WTC11 (cell line): ENCODE data around the gene USP7. TPM values are rescaled to one million over a fixed set of nuclear protein-coding genes. Genes with fewer than 3 reads are reported as not detected.

ENCODE experiments used
- ATAC-seq: fragments of 200-7000 bp; cut with Tn5 transposase; 2 replicates; pipeline ENCODE4 v1.10.0; 2021; ENCODE audit warnings: mild to moderate bottlenecking, moderate library complexity
- CTCF ChIA-PET: fragments of 300-600 bp; sonication (Branson Sonifier 250); formaldehyde crosslinking; loops from one replicate; lab custom pipeline; 2021; ENCODE audit warnings: antibody characterized with exemption; lab: Charles Lee
- POLR2A ChIA-PET: fragments of 350-600 bp; sonication (Branson Sonifier 250); formaldehyde crosslinking; loops from one replicate; lab custom pipeline; 2021; ENCODE audit warnings: antibody characterized with exemption; lab: Charles Lee
- DNase-seq: peaks from one replicate; pipeline ENCODE4 v3.0.0; 2021; ENCODE audit warnings: low spot score
- H3K27ac Mint-ChIP-seq: 2 replicates; pipeline ENCODE4 v1.8.0; 2021; ENCODE audit warnings: mixed read lengths
- H3K27me3 Mint-ChIP-seq: 2 replicates; pipeline ENCODE4 v1.8.0; 2021; ENCODE audit warnings: low read depth, mild to moderate bottlenecking, moderate library complexity, mixed read lengths
- H3K36me3 Mint-ChIP-seq: 2 replicates; pipeline ENCODE4 v1.8.0; 2021; ENCODE audit warnings: mixed read lengths
- H3K4me1 Mint-ChIP-seq: 2 replicates; pipeline ENCODE4 v1.8.0; 2022; ENCODE audit warnings: mixed read lengths
- H3K4me3 Mint-ChIP-seq: 2 replicates; pipeline ENCODE4 v1.8.0; 2021; ENCODE audit warnings: mild to moderate bottlenecking, moderate library complexity, mixed read lengths
- H3K9me3 Mint-ChIP-seq: 2 replicates; pipeline ENCODE4 v1.8.0; 2021; ENCODE audit warnings: mixed read lengths
- FOXK1 ChIP-seq: sonication (generic); formaldehyde crosslinking; IDR thresholded peaks from 2 replicates; pipeline ENCODE4 v1.8.0; 2022; ENCODE audit warnings: mild to moderate bottlenecking, moderate library complexity, missing genetic modification reagents
- JUN ChIP-seq: sonication (generic); formaldehyde crosslinking; IDR thresholded peaks from 2 replicates; pipeline ENCODE4 v1.8.0; 2023; ENCODE audit warnings: mild to moderate bottlenecking, missing genetic modification reagents
- KAT7 ChIP-seq: sonication (generic); formaldehyde crosslinking; IDR thresholded peaks from 2 replicates; pipeline ENCODE4 v1.8.1; 2023; ENCODE audit warnings: missing genetic modification reagents, mild to moderate bottlenecking, borderline replicate concordance
- MXD4 ChIP-seq: fragments of 250-450 bp; sonication (Bioruptor Pico); IDR thresholded peaks from 2 replicates; pipeline ENCODE4 v1.8.0; 2021; ENCODE audit warnings: mild to moderate bottlenecking, moderate library complexity, borderline replicate concordance
- SP1 ChIP-seq: sonication (generic); formaldehyde crosslinking; conservative IDR thresholded peaks from 2 replicates; pipeline ENCODE4 v1.8.1; 2022; ENCODE audit warnings: missing genetic modification reagents
- TCF7 ChIP-seq: sonication (generic); formaldehyde crosslinking; IDR thresholded peaks from 2 replicates; pipeline ENCODE4 v1.8.0; 2022; ENCODE audit warnings: mild to moderate bottlenecking, low read depth, missing genetic modification reagents, moderate library complexity
- ZNF138 ChIP-seq: sonication (generic); formaldehyde crosslinking; conservative IDR thresholded peaks from 2 replicates; pipeline ENCODE4 v1.8.1; 2022; ENCODE audit warnings: mild to moderate bottlenecking, moderate library complexity, missing genetic modification reagents
- ZNF263 ChIP-seq: sonication (generic); formaldehyde crosslinking; IDR thresholded peaks from 2 replicates; pipeline ENCODE4 v1.8.1; 2022; ENCODE audit warnings: low read depth, mild to moderate bottlenecking, moderate library complexity, missing genetic modification reagents
- total RNA-seq: library from RNA; stranded (reverse); gene quantifications from 3 replicates; pipeline ENCODE4 v1.2.3, GENCODE V29; 2021
- TF ChIP-seq, protein P1 (sequence below): sonication (generic); formaldehyde crosslinking; IDR thresholded peaks from 2 replicates; pipeline ENCODE4 v1.8.0; 2023; ENCODE audit warnings: mild to moderate bottlenecking, missing genetic modification reagents
- TF ChIP-seq, protein P2 (sequence below): fragments of 250-450 bp; sonication (Bioruptor Pico); conservative IDR thresholded peaks from 2 replicates; pipeline ENCODE4 v1.9.0; 2021; ENCODE audit warnings: mild to moderate bottlenecking
- TF ChIP-seq, protein P3 (sequence below): sonication (generic); formaldehyde crosslinking; IDR thresholded peaks from 2 replicates; pipeline ENCODE4 v1.8.0; 2023; ENCODE audit warnings: missing genetic modification reagents
- TF ChIP-seq, protein P4 (sequence below): sonication (generic); formaldehyde crosslinking; IDR thresholded peaks from 2 replicates; pipeline ENCODE4 v1.8.1; 2022; ENCODE audit warnings: mild to moderate bottlenecking, moderate library complexity, missing genetic modification reagents
- TF ChIP-seq, protein P5 (sequence below): sonication (generic); formaldehyde crosslinking; IDR thresholded peaks from 2 replicates; pipeline ENCODE4 v1.8.0; 2022; ENCODE audit warnings: mild to moderate bottlenecking, missing genetic modification reagents
- TF ChIP-seq, protein P6 (sequence below): sonication (generic); formaldehyde crosslinking; IDR thresholded peaks from 2 replicates; pipeline ENCODE4 v1.8.0; 2022; ENCODE audit warnings: mild to moderate bottlenecking, missing genetic modification reagents
- TF ChIP-seq, protein P7 (sequence below): sonication (generic); formaldehyde crosslinking; IDR thresholded peaks from 2 replicates; pipeline ENCODE4 v1.8.1; 2023; ENCODE audit warnings: mild to moderate bottlenecking, missing genetic modification reagents, borderline replicate concordance

The USP7 gene
- total RNA-seq, 1 experiment from 2014 or later: 211 TPM

DNA sequence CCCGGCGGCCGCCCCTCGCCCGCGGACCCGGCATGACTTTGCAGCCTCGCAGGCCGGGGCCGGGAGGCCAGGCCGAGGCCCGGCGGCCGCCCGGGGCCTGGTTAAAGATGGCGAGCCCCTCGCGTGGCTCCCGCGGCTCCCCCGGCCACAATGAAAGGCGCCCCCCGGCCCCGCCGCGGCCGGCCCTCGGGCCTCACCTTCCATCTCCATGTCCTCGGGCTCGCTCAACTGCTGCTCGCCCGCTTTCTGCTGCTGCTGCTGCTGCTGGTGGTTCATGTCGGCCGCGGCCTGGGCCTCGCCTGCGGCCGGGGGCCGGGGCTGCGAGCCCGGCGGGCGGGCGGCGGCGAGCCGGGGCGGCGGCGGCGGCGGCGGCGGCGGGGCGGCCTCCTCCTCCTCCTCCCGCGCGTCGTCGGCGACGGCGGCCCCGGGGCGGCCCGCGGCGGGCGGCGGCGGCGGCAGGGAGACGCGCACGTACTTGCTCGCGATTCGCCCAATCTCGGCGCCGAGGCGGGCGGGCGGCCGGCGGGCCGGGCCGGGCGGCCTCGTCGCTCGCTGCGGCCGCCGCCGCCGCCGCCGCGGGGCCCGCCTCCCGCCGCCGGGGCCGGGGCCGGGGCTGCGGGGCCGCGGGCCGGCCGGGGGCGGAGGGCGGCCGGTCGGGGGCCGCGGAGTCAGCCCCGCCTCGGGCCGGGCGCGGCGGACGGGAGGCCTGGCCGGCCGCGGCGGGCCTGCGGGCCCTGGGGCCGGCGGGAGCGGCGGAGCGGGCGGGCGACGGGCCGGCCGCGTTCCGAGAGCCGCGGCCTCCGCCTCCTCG lies 491 bp downstream of the USP7 start (continued):
- TF ChIP-seq, protein P1, sequence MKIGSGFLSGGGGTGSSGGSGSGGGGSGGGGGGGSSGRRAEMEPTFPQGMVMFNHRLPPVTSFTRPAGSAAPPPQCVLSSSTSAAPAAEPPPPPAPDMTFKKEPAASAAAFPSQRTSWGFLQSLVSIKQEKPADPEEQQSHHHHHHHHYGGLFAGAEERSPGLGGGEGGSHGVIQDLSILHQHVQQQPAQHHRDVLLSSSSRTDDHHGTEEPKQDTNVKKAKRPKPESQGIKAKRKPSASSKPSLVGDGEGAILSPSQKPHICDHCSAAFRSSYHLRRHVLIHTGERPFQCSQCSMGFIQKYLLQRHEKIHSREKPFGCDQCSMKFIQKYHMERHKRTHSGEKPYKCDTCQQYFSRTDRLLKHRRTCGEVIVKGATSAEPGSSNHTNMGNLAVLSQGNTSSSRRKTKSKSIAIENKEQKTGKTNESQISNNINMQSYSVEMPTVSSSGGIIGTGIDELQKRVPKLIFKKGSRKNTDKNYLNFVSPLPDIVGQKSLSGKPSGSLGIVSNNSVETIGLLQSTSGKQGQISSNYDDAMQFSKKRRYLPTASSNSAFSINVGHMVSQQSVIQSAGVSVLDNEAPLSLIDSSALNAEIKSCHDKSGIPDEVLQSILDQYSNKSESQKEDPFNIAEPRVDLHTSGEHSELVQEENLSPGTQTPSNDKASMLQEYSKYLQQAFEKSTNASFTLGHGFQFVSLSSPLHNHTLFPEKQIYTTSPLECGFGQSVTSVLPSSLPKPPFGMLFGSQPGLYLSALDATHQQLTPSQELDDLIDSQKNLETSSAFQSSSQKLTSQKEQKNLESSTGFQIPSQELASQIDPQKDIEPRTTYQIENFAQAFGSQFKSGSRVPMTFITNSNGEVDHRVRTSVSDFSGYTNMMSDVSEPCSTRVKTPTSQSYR: no peak
- TF ChIP-seq TCF7 (CRISPR knock-in tag) (no peak), MXD4 (CRISPR knock-in tag) (no peak), ZNF138 (CRISPR knock-in tag) (no peak), ZNF263 (CRISPR knock-in tag) (no peak), FOXK1 (no peak)
- TF ChIP-seq, protein P2, sequence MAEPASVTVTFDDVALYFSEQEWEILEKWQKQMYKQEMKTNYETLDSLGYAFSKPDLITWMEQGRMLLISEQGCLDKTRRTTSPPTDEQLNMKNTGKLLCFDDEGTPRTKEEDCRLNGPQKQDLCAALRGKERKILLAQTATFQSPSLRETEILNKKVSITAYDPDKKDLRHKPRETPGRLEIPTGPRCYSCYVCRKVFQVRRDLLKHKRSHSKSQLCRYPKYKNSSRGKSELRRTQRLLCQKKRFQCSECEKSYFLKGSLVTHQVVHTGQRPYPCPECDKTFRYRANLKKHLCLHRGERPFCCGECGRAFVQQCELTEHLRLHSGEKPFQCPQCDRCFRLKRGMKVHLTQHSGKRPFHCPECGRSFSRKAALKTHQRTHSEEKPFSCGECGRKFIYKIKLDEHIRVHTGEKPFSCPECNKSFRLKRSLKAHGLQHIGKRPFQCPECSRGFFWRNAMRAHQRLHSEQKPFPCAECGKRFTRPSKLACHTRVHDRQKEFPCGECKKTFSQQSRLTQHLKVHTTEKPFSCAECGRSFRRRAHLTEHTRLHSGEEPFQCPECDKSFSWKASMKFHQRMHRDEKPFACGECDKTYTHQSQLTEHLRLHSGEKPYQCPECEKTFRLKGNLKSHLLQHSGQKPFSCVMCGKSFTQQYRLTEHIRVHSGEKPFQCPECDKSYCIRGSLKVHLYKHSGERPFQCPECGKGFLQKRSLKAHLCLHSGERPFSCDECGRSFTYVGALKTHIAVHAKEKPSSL (CRISPR knock-in tag): no peak
- TF ChIP-seq, protein P3, sequence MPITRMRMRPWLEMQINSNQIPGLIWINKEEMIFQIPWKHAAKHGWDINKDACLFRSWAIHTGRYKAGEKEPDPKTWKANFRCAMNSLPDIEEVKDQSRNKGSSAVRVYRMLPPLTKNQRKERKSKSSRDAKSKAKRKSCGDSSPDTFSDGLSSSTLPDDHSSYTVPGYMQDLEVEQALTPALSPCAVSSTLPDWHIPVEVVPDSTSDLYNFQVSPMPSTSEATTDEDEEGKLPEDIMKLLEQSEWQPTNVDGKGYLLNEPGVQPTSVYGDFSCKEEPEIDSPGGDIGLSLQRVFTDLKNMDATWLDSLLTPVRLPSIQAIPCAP (CRISPR knock-in tag): no peak
- TF ChIP-seq, protein P4, sequence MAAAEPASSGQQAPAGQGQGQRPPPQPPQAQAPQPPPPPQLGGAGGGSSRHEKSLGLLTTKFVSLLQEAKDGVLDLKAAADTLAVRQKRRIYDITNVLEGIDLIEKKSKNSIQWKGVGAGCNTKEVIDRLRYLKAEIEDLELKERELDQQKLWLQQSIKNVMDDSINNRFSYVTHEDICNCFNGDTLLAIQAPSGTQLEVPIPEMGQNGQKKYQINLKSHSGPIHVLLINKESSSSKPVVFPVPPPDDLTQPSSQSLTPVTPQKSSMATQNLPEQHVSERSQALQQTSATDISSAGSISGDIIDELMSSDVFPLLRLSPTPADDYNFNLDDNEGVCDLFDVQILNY (CRISPR knock-in tag): no peak
- TF ChIP-seq, protein P5, sequence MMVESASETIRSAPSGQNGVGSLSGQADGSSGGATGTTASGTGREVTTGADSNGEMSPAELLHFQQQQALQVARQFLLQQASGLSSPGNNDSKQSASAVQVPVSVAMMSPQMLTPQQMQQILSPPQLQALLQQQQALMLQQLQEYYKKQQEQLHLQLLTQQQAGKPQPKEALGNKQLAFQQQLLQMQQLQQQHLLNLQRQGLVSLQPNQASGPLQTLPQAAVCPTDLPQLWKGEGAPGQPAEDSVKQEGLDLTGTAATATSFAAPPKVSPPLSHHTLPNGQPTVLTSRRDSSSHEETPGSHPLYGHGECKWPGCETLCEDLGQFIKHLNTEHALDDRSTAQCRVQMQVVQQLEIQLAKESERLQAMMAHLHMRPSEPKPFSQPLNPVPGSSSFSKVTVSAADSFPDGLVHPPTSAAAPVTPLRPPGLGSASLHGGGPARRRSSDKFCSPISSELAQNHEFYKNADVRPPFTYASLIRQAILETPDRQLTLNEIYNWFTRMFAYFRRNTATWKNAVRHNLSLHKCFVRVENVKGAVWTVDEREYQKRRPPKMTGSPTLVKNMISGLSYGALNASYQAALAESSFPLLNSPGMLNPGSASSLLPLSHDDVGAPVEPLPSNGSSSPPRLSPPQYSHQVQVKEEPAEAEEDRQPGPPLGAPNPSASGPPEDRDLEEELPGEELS (CRISPR knock-in tag): no peak
- TF ChIP-seq, protein P6, sequence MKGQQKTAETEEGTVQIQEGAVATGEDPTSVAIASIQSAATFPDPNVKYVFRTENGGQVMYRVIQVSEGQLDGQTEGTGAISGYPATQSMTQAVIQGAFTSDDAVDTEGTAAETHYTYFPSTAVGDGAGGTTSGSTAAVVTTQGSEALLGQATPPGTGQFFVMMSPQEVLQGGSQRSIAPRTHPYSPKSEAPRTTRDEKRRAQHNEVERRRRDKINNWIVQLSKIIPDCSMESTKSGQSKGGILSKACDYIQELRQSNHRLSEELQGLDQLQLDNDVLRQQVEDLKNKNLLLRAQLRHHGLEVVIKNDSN (CRISPR knock-in tag): no peak

DNA sequence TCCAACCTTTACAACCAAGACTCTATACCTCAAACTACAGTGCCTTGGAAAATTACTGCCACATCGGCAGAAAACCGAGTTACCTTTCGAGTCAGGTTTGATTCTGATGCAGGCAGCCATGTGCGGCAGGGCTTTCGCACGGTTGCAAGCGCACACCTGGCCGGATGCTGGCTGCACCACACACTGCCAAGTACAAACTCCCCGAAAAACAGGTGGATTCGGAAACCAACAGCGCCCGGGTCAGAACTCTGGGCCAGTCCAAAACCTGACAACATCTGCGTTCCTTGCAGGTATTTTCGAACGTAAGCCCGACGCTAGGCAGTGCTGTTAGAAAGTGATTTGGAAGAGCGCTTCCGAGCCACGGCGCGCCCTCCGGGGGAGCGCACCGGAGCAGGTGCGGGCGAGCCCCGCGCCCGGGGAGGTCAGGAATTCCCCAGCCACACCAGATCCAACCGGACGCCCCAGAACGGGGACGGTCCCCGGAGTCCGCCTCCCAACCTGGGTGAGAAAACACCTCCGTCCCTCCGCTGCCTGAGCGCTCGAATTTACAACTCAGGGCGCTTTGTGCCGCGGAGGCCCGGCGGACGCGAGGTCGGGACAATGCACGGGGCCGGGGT lies 1.2 kb downstream of the USP7 start:
- no peak for ATAC-seq
- Mint-ChIP-seq H3K4me3 (peak overlapping the region; percentile 90), H3K4me1 (peaks cover 70% of the 10 kb centered on the region), H3K9me3 (no peaks in the 10 kb centered on the region), H3K36me3 (peaks cover 6% of the 10 kb centered on the region), H3K27ac (peak overlapping the region; percentile 64), H3K27me3 (peaks cover 9% of the 10 kb centered on the region)
- POLR2A ChIA-PET: interaction anchor here (1.5 kb wide), 1 partner anchor 26 kb away, joined by 4 read pairs; no protein-coding TSS in a partner anchor
- CTCF ChIA-PET: interaction anchor here (1.0 to 3.7 kb wide), 4 partner anchors 14 to 88 kb away, joined by 3 to 34 read pairs (median 4); no protein-coding TSS in a partner anchor
- DNase-seq: no peak
- TF ChIP-seq SP1 (CRISPR knock-in tag) (no peak), ZNF263 (CRISPR knock-in tag) (no peak), KAT7 (CRISPR knock-in tag) (no peak), JUN (no peak)
- TF ChIP-seq, protein P7, sequence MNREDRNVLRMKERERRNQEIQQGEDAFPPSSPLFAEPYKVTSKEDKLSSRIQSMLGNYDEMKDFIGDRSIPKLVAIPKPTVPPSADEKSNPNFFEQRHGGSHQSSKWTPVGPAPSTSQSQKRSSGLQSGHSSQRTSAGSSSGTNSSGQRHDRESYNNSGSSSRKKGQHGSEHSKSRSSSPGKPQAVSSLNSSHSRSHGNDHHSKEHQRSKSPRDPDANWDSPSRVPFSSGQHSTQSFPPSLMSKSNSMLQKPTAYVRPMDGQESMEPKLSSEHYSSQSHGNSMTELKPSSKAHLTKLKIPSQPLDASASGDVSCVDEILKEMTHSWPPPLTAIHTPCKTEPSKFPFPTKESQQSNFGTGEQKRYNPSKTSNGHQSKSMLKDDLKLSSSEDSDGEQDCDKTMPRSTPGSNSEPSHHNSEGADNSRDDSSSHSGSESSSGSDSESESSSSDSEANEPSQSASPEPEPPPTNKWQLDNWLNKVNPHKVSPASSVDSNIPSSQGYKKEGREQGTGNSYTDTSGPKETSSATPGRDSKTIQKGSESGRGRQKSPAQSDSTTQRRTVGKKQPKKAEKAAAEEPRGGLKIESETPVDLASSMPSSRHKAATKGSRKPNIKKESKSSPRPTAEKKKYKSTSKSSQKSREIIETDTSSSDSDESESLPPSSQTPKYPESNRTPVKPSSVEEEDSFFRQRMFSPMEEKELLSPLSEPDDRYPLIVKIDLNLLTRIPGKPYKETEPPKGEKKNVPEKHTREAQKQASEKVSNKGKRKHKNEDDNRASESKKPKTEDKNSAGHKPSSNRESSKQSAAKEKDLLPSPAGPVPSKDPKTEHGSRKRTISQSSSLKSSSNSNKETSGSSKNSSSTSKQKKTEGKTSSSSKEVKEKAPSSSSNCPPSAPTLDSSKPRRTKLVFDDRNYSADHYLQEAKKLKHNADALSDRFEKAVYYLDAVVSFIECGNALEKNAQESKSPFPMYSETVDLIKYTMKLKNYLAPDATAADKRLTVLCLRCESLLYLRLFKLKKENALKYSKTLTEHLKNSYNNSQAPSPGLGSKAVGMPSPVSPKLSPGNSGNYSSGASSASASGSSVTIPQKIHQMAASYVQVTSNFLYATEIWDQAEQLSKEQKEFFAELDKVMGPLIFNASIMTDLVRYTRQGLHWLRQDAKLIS (CRISPR knock-in tag): no peak
- TF ChIP-seq, protein P1: no peak
